SK-N-MC (cell line): ENCODE results near the gene DONSON.
"Not testable (repeated sequence)": the region's sequence is repeated elsewhere in the genome, so short reads cannot be mapped to it uniquely, and the experiment has no call there.

ENCODE experiments used
- EZH2 ChIP-seq: fragments of 200-600 bp; sonication (generic); IDR thresholded peaks from one replicate; pipeline ENCODE4 v1.6.1; 2017; ENCODE audit warnings: antibody characterized with exemption
- FOXP2 ChIP-seq: optimal IDR thresholded peaks from 2 replicates; pipeline ENCODE3; 2011; ENCODE audit warnings: mild to moderate bottlenecking, moderate library complexity; ENCODE audit not compliant: insufficient read depth; ENCODE audit errors: extremely low read length, control extremely low read depth
- POLR2AphosphoS5 ChIP-seq: IDR thresholded peaks from 2 replicates; pipeline ENCODE4 v1.6.1; 2012; ENCODE audit warnings: mild to moderate bottlenecking, low read depth, low read length, borderline replicate concordance

DNA sequence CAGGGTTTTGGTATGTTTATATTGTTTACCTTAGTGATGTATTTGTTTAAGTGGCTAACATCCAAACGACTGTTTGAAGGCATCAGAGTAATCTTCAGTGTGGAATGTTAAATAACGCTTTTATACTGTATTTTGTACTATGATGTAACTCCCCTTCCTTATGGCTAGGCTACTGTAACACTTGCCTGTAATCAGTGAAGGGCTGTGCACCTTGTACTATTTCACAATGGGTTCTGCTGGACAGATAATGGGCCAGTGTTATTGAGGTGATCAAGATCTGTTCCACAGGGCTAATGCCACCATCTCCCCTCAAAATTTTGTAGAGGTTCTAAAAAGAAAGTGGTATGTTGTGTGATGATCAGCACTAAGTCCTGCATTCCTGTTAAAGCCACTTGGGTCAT, 11.7 kb downstream of the DONSON start:
- not testable (repeated sequence) for TF ChIP-seq POLR2AphosphoS5, FOXP2, EZH2
